HepG2 (cell line): ENCODE results near the gene HADH.

Experiments
- ZFP1 ChIP-seq: IDR thresholded peaks from 2 replicates; pipeline ENCODE4 v1.6.1; 2016
- ZHX1 ChIP-seq: sonication (generic); formaldehyde crosslinking; IDR thresholded peaks from 2 replicates; pipeline ENCODE4 v1.8.1; 2022; ENCODE audit warnings: low read depth, mild to moderate bottlenecking, missing genetic modification reagents
- TF ChIP-seq, protein P1 (sequence below): sonication (generic); formaldehyde crosslinking; IDR thresholded peaks from 2 replicates; pipeline ENCODE4 v1.4.0; 2020; ENCODE audit warnings: missing genetic modification reagents
- TF ChIP-seq, protein P2 (sequence below): sonication (generic); formaldehyde crosslinking; IDR thresholded peaks from 2 replicates; pipeline ENCODE4 v1.4.0; 2020; ENCODE audit warnings: mild to moderate bottlenecking, missing genetic modification reagents

GRCh38 chr4:108036213-108036612, 46.5 kb downstream of the HADH start:
- no peak for TF ChIP-seq ZFP1
- TF ChIP-seq, protein P1, sequence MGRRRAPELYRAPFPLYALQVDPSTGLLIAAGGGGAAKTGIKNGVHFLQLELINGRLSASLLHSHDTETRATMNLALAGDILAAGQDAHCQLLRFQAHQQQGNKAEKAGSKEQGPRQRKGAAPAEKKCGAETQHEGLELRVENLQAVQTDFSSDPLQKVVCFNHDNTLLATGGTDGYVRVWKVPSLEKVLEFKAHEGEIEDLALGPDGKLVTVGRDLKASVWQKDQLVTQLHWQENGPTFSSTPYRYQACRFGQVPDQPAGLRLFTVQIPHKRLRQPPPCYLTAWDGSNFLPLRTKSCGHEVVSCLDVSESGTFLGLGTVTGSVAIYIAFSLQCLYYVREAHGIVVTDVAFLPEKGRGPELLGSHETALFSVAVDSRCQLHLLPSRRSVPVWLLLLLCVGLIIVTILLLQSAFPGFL (CRISPR knock-in tag), result no peak
- TF ChIP-seq, protein P2, sequence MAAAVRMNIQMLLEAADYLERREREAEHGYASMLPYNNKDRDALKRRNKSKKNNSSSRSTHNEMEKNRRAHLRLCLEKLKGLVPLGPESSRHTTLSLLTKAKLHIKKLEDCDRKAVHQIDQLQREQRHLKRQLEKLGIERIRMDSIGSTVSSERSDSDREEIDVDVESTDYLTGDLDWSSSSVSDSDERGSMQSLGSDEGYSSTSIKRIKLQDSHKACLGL (CRISPR knock-in tag), result no peak
- TF ChIP-seq ZHX1 (CRISPR knock-in tag), result no peak
